ENCODE data around the gene PSMG2. TPM values are rescaled to one million over a fixed set of nuclear protein-coding genes. Genes with fewer than 3 reads are reported as not detected.
"Not testable (repeated sequence)": the region's sequence is repeated elsewhere in the genome, so short reads cannot be mapped to it uniquely, and the experiment has no call there.

The PSMG2 gene
- polyA plus RNA-seq, 1 donor = 81.6 TPM

DNA sequence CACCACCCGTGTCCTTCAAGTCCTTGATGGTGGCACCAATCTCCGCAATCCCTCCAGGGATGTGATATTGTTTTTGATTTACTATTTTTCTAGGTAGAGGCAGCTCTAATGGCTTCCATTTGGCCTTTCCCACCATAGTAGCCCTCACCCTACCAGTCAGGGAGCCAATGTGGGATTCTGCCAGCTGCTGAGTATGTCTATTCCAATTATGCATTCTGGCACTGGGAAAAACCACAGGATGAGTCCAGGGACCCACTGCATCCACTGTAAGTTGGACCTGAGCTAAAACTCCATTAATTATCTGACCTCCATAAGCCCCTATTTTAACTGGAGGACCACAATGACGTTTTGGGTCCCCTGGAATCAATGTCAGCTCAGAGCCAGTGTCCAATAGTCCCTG, 55.7 kb downstream of the PSMG2 start:
- not testable (repeated sequence) for H3K27me3 ChIP-seq (ENCODE audit: control insufficient read depth, insufficient read depth, low read length); H3K4me3 ChIP-seq (ENCODE audit: low read length); H3K36me3 ChIP-seq (ENCODE audit: control insufficient read depth, insufficient read depth, low read length); DNase-seq; H3K9me3 ChIP-seq (ENCODE audit: control insufficient read depth, low read depth, low read length); H3K4me1 ChIP-seq (ENCODE audit: control insufficient read depth, insufficient read depth, low read length); H3K27ac ChIP-seq (ENCODE audit: low read length)
- no CpG with 5 or more reads among the region's 3 CpGs for WGBS (ENCODE audit: insufficient coverage, low lambda C conversion rate)

DNA sequence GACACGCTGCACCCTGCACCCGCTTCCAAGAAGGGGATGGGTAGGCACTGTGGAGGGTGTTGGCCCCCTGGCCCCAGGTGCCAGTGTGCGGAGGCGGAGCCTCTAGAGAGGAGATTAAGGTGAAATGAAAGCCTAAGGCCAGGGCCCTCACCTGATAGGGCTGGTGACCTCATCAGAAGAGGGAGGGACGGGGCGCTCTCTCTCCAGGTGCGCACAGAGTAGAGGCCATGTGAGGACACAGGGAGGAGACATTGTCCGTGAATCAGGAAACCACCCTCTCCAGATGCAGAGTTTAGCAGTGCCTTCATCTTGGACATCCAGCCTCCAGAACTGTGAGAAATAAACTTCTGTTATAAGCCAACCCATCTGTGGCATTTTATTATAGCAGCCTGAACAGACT, 62.3 kb downstream of the PSMG2 start:
- Histone ChIP-seq H3K27me3 (ENCODE audit: control insufficient read depth, insufficient read depth, low read length) (no peaks in the 10 kb centered on the region), H3K4me1 (ENCODE audit: control insufficient read depth, insufficient read depth, low read length) (no peaks in the 10 kb centered on the region), H3K4me3 (ENCODE audit: low read length) (no peak overlapping the region), H3K9me3 (ENCODE audit: control insufficient read depth, low read depth, low read length) (no peaks in the 10 kb centered on the region), H3K36me3 (ENCODE audit: control insufficient read depth, insufficient read depth, low read length) (no peaks in the 10 kb centered on the region), H3K27ac (ENCODE audit: low read length) (no peak overlapping the region)
- peak; percentile 13 to 45 for DNase-seq
- WGBS (ENCODE audit: insufficient coverage, low lambda C conversion rate) = no CpG with 5 or more reads among the region's 8 CpGs

DNA sequence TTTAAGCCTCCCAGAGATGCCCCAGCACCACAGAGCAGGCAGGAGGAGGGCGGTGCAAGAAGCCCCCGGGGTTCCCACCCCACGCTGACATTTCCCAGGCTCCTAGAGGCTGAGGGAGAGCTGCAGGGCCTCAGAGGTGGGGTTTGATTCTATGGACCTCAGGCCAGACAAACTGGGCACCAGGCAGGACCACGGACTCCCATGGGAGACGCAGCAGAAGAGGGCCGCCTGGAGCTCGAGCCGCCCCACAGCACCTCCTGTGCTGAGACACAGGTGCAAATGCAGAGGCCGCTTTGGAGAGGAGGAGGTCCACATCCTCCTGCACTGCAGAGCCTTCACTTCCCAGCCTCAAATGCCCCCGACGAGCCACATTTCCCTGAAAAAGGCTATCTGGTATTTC, 62.7 kb downstream of the PSMG2 start:
- Histone ChIP-seq H3K27me3 (ENCODE audit: control insufficient read depth, insufficient read depth, low read length) (no peaks in the 10 kb centered on the region), H3K4me3 (ENCODE audit: low read length) (no peak overlapping the region), H3K36me3 (ENCODE audit: control insufficient read depth, insufficient read depth, low read length) (no peaks in the 10 kb centered on the region), H3K9me3 (ENCODE audit: control insufficient read depth, low read depth, low read length) (no peaks in the 10 kb centered on the region), H3K27ac (ENCODE audit: low read length) (no peak overlapping the region), H3K4me1 (ENCODE audit: control insufficient read depth, insufficient read depth, low read length) (no peaks in the 10 kb centered on the region)
- DNase-seq = no peak
- no CpG with 5 or more reads among the region's 11 CpGs for WGBS (ENCODE audit: insufficient coverage, low lambda C conversion rate)

- WGBS (ENCODE audit: insufficient coverage, low lambda C conversion rate) = no CpG with 5 or more reads among the region's 13 CpGs
- Histone ChIP-seq H3K36me3 (ENCODE audit: control insufficient read depth, insufficient read depth, low read length) (no peaks in the 10 kb centered on the region), H3K27me3 (ENCODE audit: control insufficient read depth, insufficient read depth, low read length) (no peaks in the 10 kb centered on the region), H3K27ac (ENCODE audit: low read length) (no peak overlapping the region), H3K4me3 (ENCODE audit: low read length) (no peak overlapping the region), H3K4me1 (ENCODE audit: control insufficient read depth, insufficient read depth, low read length) (no peaks in the 10 kb centered on the region), H3K9me3 (ENCODE audit: control insufficient read depth, low read depth, low read length) (no peaks in the 10 kb centered on the region)
- DNase-seq = no peak
Measured at GRCh38 chr18:12766986-12767433, 64.2 kb downstream of the PSMG2 start.

DNA sequence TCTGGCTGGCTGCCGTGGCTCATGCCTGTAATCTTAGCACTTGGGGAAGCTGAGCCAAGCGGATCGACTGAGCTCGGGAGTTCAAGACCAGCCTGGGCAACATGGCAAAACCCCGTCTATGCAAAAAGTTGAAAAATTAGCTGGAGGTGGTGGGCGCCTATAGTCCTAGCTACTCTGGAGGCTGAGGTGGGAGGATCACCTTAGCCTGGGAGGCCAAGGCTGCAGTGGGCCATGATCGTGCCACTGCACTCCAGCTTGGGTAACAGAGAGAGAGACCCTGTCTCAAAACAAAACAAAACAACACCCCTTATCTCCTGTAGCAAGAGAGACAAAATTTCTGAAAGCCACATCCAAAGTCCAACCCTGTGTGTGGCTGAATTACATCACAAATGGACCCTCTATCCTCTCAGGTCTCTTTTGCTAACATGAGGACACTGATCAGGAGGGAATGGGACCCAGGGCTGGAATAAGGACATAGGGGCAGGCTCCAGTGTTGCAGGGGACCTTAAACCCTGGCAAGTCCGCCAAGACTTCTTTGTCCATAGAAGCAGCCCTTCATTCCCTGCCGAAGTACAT, 64.8 kb downstream of the PSMG2 start:
- WGBS (ENCODE audit: insufficient coverage, low lambda C conversion rate) = 95% methylated on average over 4 of the region's 9 CpGs
- H3K4me1 ChIP-seq (ENCODE audit: control insufficient read depth, insufficient read depth, low read length) = no peaks in the 10 kb centered on the region
- no peak overlapping the region for H3K4me3 ChIP-seq (ENCODE audit: low read length)
- no peak overlapping the region for H3K27ac ChIP-seq (ENCODE audit: low read length)
- H3K27me3 ChIP-seq (ENCODE audit: control insufficient read depth, insufficient read depth, low read length) = no peaks in the 10 kb centered on the region
- no peaks in the 10 kb centered on the region for H3K36me3 ChIP-seq (ENCODE audit: control insufficient read depth, insufficient read depth, low read length)
- DNase-seq = no peak
- no peaks in the 10 kb centered on the region for H3K9me3 ChIP-seq (ENCODE audit: control insufficient read depth, low read depth, low read length)

DNA sequence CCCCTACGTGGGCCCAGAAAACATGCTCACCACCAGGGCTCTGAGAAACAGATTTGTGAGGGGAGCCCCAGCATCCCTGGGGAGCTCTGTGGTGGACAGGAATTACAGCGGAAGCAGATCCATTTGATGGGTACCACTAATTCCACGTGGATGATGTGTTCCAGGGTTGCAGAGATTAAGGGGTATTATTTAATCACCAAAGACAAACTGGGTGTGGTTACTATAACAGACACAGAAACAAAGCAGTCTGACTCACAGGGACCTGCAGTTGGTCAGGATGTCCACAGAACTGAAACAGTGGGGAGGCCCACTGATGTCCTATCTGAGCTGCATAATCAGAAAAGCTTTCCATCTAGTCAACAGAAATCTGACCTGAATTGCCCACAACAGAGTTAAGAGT, 65.8 kb downstream of the PSMG2 start:
- H3K27me3 ChIP-seq (ENCODE audit: control insufficient read depth, insufficient read depth, low read length) = no peaks in the 10 kb centered on the region
- H3K4me1 ChIP-seq (ENCODE audit: control insufficient read depth, insufficient read depth, low read length) = no peaks in the 10 kb centered on the region
- H3K27ac ChIP-seq (ENCODE audit: low read length) = no peak overlapping the region
- H3K4me3 ChIP-seq (ENCODE audit: low read length) = no peak overlapping the region
- no peak for DNase-seq
- no peaks in the 10 kb centered on the region for H3K36me3 ChIP-seq (ENCODE audit: control insufficient read depth, insufficient read depth, low read length)
- WGBS (ENCODE audit: insufficient coverage, low lambda C conversion rate) = no CpG with 5 or more reads among the region's 3 CpGs
- no peaks in the 10 kb centered on the region for H3K9me3 ChIP-seq (ENCODE audit: control insufficient read depth, low read depth, low read length)

- DNase-seq = no peak
- H3K9me3 ChIP-seq (ENCODE audit: control insufficient read depth, low read depth, low read length) = no peaks in the 10 kb centered on the region
- no CpG with 5 or more reads among the region's 3 CpGs for WGBS (ENCODE audit: insufficient coverage, low lambda C conversion rate)
- H3K4me1 ChIP-seq (ENCODE audit: control insufficient read depth, insufficient read depth, low read length) = no peaks in the 10 kb centered on the region
- no peaks in the 10 kb centered on the region for H3K36me3 ChIP-seq (ENCODE audit: control insufficient read depth, insufficient read depth, low read length)
- H3K27ac ChIP-seq (ENCODE audit: low read length) = no peak overlapping the region
- no peaks in the 10 kb centered on the region for H3K27me3 ChIP-seq (ENCODE audit: control insufficient read depth, insufficient read depth, low read length)
- no peak overlapping the region for H3K4me3 ChIP-seq (ENCODE audit: low read length)
Measured at GRCh38 chr18:12769136-12769535, 66.3 kb downstream of the PSMG2 start.

DNA sequence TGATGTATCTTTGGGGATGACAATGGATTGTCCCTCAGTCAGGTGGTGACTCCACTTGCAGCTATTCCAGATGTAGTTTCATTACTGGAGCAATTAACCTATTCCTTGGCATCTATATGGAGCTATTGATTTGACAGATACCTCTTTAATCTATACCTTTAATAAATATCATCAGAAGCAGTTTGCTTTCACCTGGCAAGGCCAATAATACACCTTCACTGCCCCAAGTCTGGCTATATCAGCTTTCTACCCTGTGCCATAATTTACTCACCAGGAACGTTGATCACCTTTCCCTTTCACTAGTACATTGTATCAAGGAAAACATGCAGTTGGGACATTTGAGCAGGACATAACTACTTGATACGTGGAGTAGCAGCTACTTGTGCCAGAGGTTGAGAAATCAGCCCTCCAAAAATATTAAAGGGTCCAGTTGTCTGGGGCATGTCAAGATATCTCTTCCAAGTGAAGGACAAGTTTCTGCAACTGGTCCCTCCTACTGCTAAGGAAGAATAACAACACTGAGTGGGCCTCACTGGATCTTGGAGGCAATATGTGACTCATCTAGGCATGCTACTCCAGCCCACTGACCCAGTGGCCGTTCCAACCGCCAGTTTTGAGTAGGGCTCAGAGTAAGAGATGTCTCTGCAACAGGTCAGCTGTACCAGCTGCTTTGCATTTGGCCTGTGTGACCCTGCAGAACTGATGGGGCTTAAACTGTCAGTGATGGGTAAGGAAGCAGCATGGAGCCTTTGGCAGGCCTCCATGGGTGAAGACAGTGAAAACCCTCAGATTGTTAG, 67.0 kb downstream of the PSMG2 start:
- no peak overlapping the region for H3K4me3 ChIP-seq (ENCODE audit: low read length)
- H3K27ac ChIP-seq (ENCODE audit: low read length) = no peak overlapping the region
- DNase-seq = no peak
- H3K4me1 ChIP-seq (ENCODE audit: control insufficient read depth, insufficient read depth, low read length) = no peaks in the 10 kb centered on the region
- H3K27me3 ChIP-seq (ENCODE audit: control insufficient read depth, insufficient read depth, low read length) = no peaks in the 10 kb centered on the region
- no peaks in the 10 kb centered on the region for H3K9me3 ChIP-seq (ENCODE audit: control insufficient read depth, low read depth, low read length)
- no CpG with 5 or more reads among the region's 4 CpGs for WGBS (ENCODE audit: insufficient coverage, low lambda C conversion rate)
- H3K36me3 ChIP-seq (ENCODE audit: control insufficient read depth, insufficient read depth, low read length) = no peaks in the 10 kb centered on the region

DNA sequence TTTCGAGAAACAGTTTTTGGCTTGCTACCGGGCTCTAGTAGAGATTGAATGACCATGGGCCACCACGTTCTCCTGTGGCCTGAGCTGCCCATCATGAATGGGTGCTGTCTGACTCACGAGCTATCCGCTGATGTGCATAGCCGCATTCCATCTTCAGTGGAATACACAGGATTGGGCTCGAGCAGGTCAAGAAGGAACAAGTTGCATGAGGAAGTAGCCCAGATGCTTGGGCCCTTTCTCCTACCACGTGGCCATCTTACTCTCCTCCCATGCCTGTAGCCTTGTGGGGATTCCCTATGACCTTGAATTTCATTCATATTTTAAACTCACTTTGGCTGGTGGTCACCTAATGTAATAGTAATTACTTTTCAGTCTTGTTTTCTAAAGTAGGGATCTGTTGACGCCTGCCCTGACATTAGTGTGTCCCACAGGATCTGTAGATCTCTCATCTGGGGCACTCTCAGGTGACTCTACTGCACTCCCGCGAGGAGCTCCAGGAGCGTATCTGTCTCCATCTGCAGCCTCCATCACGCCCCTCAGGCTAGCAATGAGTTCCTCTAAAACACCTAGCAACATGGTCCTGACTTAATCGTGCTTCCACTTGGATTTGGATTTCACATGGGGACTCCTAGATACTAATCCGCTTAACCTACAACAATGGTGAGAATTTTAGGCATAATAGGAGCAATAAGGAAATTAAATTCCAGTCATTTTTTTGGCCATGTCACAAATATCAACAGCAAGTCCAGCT, 67.8 kb downstream of the PSMG2 start:
- no peak overlapping the region for H3K4me3 ChIP-seq (ENCODE audit: low read length)
- H3K27ac ChIP-seq (ENCODE audit: low read length) = no peak overlapping the region
- H3K36me3 ChIP-seq (ENCODE audit: control insufficient read depth, insufficient read depth, low read length) = no peaks in the 10 kb centered on the region
- no peaks in the 10 kb centered on the region for H3K4me1 ChIP-seq (ENCODE audit: control insufficient read depth, insufficient read depth, low read length)
- DNase-seq = no peak
- 100% methylated on average over 1 of the region's 15 CpGs for WGBS (ENCODE audit: insufficient coverage, low lambda C conversion rate)
- H3K27me3 ChIP-seq (ENCODE audit: control insufficient read depth, insufficient read depth, low read length) = no peaks in the 10 kb centered on the region
- H3K9me3 ChIP-seq (ENCODE audit: control insufficient read depth, low read depth, low read length) = no peaks in the 10 kb centered on the region

DNA sequence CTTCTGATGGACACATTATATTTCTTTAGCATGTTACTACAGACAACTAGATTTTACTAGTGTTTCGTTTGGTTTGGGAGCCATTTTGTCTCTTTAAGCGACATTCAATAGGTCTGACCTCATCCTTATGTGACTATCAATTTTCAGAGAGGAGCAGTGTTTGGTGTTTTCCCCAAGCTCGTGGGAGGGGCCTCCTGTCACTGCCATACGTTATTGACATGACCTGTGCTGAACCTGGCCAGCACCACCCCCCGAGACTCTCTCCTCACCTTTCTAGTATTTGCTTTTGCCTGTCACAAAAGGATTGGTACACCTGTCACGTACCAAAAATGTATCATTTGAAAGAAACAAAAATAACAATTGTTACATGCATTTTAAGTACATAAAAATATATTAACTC, 69.3 kb downstream of the PSMG2 start:
- Histone ChIP-seq H3K27ac (ENCODE audit: low read length) (no peak overlapping the region), H3K4me1 (ENCODE audit: control insufficient read depth, insufficient read depth, low read length) (no peaks in the 10 kb centered on the region), H3K27me3 (ENCODE audit: control insufficient read depth, insufficient read depth, low read length) (no peaks in the 10 kb centered on the region), H3K9me3 (ENCODE audit: control insufficient read depth, low read depth, low read length) (peaks cover 4% of the 10 kb centered on the region), H3K36me3 (ENCODE audit: control insufficient read depth, insufficient read depth, low read length) (no peaks in the 10 kb centered on the region), H3K4me3 (ENCODE audit: low read length) (no peak overlapping the region)
- no CpG with 5 or more reads among the region's 6 CpGs for WGBS (ENCODE audit: insufficient coverage, low lambda C conversion rate)
- DNase-seq = no peak

Measured in large intestine (tissue), 3 donors.